Tibial artery (tissue), 4 donors: ENCODE results near the gene ZNF552.
"Not testable (repeated sequence)": the region's sequence is repeated elsewhere in the genome, so short reads cannot be mapped to it uniquely, and the experiment has no call there.

Source experiments
- DNase-seq, 2 donors: peaks; one replicate each; pipeline ENCODE4 v3.0.0-alpha.2; 2019
- H3K27ac ChIP-seq, 2 donors: fragments of 200-600 bp; sonication (generic) in 1 of 2; 1 replicate in 1 of 2; 2 replicates in 1 of 2; pipeline ENCODE4 v1.5.1; 2018 to 2019; ENCODE audit warnings: mild to moderate bottlenecking in 1 of 2
- H3K27me3 ChIP-seq, 2 donors: fragments of 200-600 bp; sonication (generic) in 1 of 2; one replicate each; pipeline versions ENCODE4 v1.5.1 to v1.6.0; 2016 to 2019
- H3K36me3 ChIP-seq, 3 donors: fragments of 200-600 bp; sonication (generic) in 2 of 3; one replicate each; pipeline ENCODE4 v1.5.1; 2016 to 2019; ENCODE audit warnings: mild to moderate bottlenecking in 2 of 3
- H3K4me1 ChIP-seq, 4 donors: fragments of 200-600 bp; sonication (generic) in 2 of 4; 1 replicate in 3 of 4; 2 replicates in 1 of 4; pipeline ENCODE4 v1.5.1; 2016 to 2019
- H3K4me3 ChIP-seq, 2 donors: fragments of 200-600 bp; sonication (generic) in 1 of 2; 1 replicate in 1 of 2; 2 replicates in 1 of 2; pipeline ENCODE4 v1.5.1; 2018 to 2019; ENCODE audit warnings: mild to moderate bottlenecking in 2 of 2
- H3K9me3 ChIP-seq, 3 donors: fragments of 200-600 bp; sonication (generic) in 1 of 3; one replicate each; pipeline ENCODE4 v1.5.1; 2016 to 2019
- CTCF ChIP-seq, 2 experiments: fragments of 200-600 bp in 1 of 2; fragments of 450-650 bp in 1 of 2; IDR thresholded peaks; one replicate each; pipeline ENCODE4 v1.5.1; 2017 to 2019; ENCODE audit warnings: antibody characterized with exemption in 2 of 2, mild to moderate bottlenecking in 1 of 2, moderate library complexity in 1 of 2
- intact Hi-C: fragments of 100-400 bp; cut with DNase I; formaldehyde crosslinking; loops from one replicate; pipeline ENCODE4 v1.15.0; 2023; ENCODE audit warnings: low total_unique reads

Gene ZNF552

GRCh38 chr19:57807541-57807940, 7.2 kb downstream of the ZNF552 start:
- Histone ChIP-seq H3K4me3 (no peak overlapping the region), H3K27ac (no peak overlapping the region), H3K4me1 (peaks cover 0 to 20% (median 12%) of the 10 kb centered on the region in 4 donors), H3K9me3 (no peaks in the 10 kb centered on the region), H3K36me3 (peaks cover 33 to 44% (median 42%) of the 10 kb centered on the region in 3 donors), H3K27me3 (no peaks in the 10 kb centered on the region)
- no peak for DNase-seq
- intact Hi-C loops: no loop called here
- TF ChIP-seq CTCF (IDR thresholded peaks at IDR 0.05): no peak

- no peaks in the 10 kb centered on the region for H3K9me3 ChIP-seq
- peak overlapping the region; percentile 78 to 82 for H3K27ac ChIP-seq
Measured at GRCh38 chr19:57803594-57804325, 11.0 kb downstream of the ZNF552 start.

GRCh38 chr19:57803265-57803593, 11.5 kb downstream of the ZNF552 start:
- H3K4me1 ChIP-seq: peaks cover 0 to 27% (median 12%) of the 10 kb centered on the region in 4 donors
- intact Hi-C loops: no loop called here
- H3K9me3 ChIP-seq: no peaks in the 10 kb centered on the region
- peak overlapping the region; percentile 60 to 66 for H3K4me3 ChIP-seq
- H3K27ac ChIP-seq: peak overlapping the region; percentile 78 to 82
- peaks cover 7 to 25% (median 11%) of the 10 kb centered on the region in 3 donors for H3K36me3 ChIP-seq
- no peak for DNase-seq
- no peaks in the 10 kb centered on the region for H3K27me3 ChIP-seq
- TF ChIP-seq CTCF (IDR thresholded peaks at IDR 0.05): no peak

More at GRCh38 chr19:57803594-57804325, 11.0 kb downstream of the ZNF552 start:
- no peak for DNase-seq
- no peak for TF ChIP-seq CTCF (IDR thresholded peaks at IDR 0.05)
- intact Hi-C loops: no loop called here
- peaks cover 10 to 29% (median 15%) of the 10 kb centered on the region in 3 donors for H3K36me3 ChIP-seq
- H3K4me1 ChIP-seq: peaks cover 0 to 26% (median 12%) of the 10 kb centered on the region in 4 donors
- H3K4me3 ChIP-seq: peak overlapping the region; percentile 60 to 66
- no peaks in the 10 kb centered on the region for H3K27me3 ChIP-seq

GRCh38 chr19:57802269-57802668, 12.4 kb downstream of the ZNF552 start:
- intact Hi-C loops: no loop called here
- no peak for TF ChIP-seq CTCF (IDR thresholded peaks at IDR 0.05)
- peaks cover 0 to 15% (median under 1%) of the 10 kb centered on the region in 3 donors for H3K36me3 ChIP-seq
- no peak for DNase-seq
- no peak overlapping the region for H3K4me3 ChIP-seq
- no peak overlapping the region for H3K27ac ChIP-seq
- H3K9me3 ChIP-seq: no peaks in the 10 kb centered on the region
- H3K4me1 ChIP-seq: peaks cover 0 to 27% (median 12%) of the 10 kb centered on the region in 4 donors
- H3K27me3 ChIP-seq: no peaks in the 10 kb centered on the region

GRCh38 chr19:57800696-57801095, 14.0 kb downstream of the ZNF552 start:
- peaks cover 8 to 15% (median 15%) of the 10 kb centered on the region in 3 donors for H3K36me3 ChIP-seq
- intact Hi-C loops: no loop called here
- DNase-seq: no peak

GRCh38 chr19:57796580-57796979, 18.1 kb downstream of the ZNF552 start:
- Histone ChIP-seq H3K9me3 (peaks cover 0 to 49% (median 22%) of the 10 kb centered on the region in 3 donors), H3K36me3 (peaks cover 37 to 56% (median 55%) of the 10 kb centered on the region in 3 donors)
- H3K27ac ChIP-seq, intact Hi-C loops, H3K4me3 ChIP-seq, H3K4me1 ChIP-seq, DNase-seq, H3K27me3 ChIP-seq: not testable (repeated sequence)

More at GRCh38 chr19:57800696-57801095, 14.0 kb downstream of the ZNF552 start:
- Histone ChIP-seq H3K27ac (no peak overlapping the region), H3K9me3 (peaks cover 0 to 10% (median 0%) of the 10 kb centered on the region in 3 donors), H3K27me3 (no peaks in the 10 kb centered on the region), H3K4me3 (no peak overlapping the region), H3K4me1 (peaks cover 0 to 25% (median 12%) of the 10 kb centered on the region in 4 donors)
- no peak for TF ChIP-seq CTCF (IDR thresholded peaks at IDR 0.05)
